Effector memory CD4-positive, alpha-beta T cell (primary cell): ENCODE measurements around the gene USP7.
A peak's percentile ranks its signal among the peaks of the same experiment; 100 is the strongest.

Experiments
- DNase-seq, 3 donors: peaks; one replicate each; pipeline ENCODE4 v3.0.0-alpha.2; 2020
- H3K27ac ChIP-seq: 2 replicates; pipeline ENCODE4 v1.7.0; 2013; ENCODE audit warnings: mild to moderate bottlenecking, low read length, moderate library complexity; ENCODE audit not compliant: insufficient read depth, poor library complexity, severe bottlenecking
- H3K27me3 ChIP-seq: replicated peaks from 2 replicates; pipeline ENCODE4 v1.7.0; 2013; ENCODE audit warnings: mild to moderate bottlenecking, low read length; ENCODE audit not compliant: insufficient read depth, control insufficient read depth, poor library complexity, severe bottlenecking
- H3K36me3 ChIP-seq: 2 replicates; pipeline ENCODE4 v1.7.0; 2013; ENCODE audit warnings: mild to moderate bottlenecking, low read length, moderate library complexity; ENCODE audit not compliant: control insufficient read depth, insufficient read depth
- H3K4me1 ChIP-seq: 2 replicates; pipeline ENCODE4 v1.7.0; 2013; ENCODE audit warnings: low read length, mild to moderate bottlenecking; ENCODE audit not compliant: control insufficient read depth, insufficient read depth, poor library complexity, severe bottlenecking
- H3K4me3 ChIP-seq: 2 replicates; pipeline ENCODE4 v1.7.0; 2013; ENCODE audit warnings: low read length, low read depth, mild to moderate bottlenecking; ENCODE audit not compliant: insufficient read depth, poor library complexity, severe bottlenecking
- H3K9me3 ChIP-seq: 2 replicates; pipeline ENCODE4 v1.7.0; 2013; ENCODE audit warnings: mild to moderate bottlenecking, low read length, moderate library complexity; ENCODE audit not compliant: control insufficient read depth

The USP7 gene

GRCh38 chr16:8931859-8932258 lies 31.8 kb downstream of the USP7 start:
- Histone ChIP-seq H3K4me3 (no peak overlapping the region), H3K4me1 (peaks cover 3% of the 10 kb centered on the region), H3K36me3 (peaks cover 19% of the 10 kb centered on the region), H3K27me3 (no peaks in the 10 kb centered on the region), H3K9me3 (no peaks in the 10 kb centered on the region), H3K27ac (no peak overlapping the region)
- peak in 2 of 3 donors; percentile 11 to 29 for DNase-seq

- peaks cover 2% of the 10 kb centered on the region for H3K4me1 ChIP-seq
- H3K27ac ChIP-seq: no peak overlapping the region
- no peak overlapping the region for H3K4me3 ChIP-seq
- no peak for DNase-seq
- no peaks in the 10 kb centered on the region for H3K27me3 ChIP-seq
- peaks cover 28% of the 10 kb centered on the region for H3K36me3 ChIP-seq
- no peaks in the 10 kb centered on the region for H3K9me3 ChIP-seq
Observed at GRCh38 chr16:8929086-8929748, 34.5 kb downstream of the USP7 start.

- Histone ChIP-seq H3K9me3 (no peaks in the 10 kb centered on the region), H3K27ac (no peak overlapping the region), H3K36me3 (peaks cover 29% of the 10 kb centered on the region), H3K4me3 (no peak overlapping the region), H3K27me3 (no peaks in the 10 kb centered on the region), H3K4me1 (peaks cover 4% of the 10 kb centered on the region)
- no peak for DNase-seq
Observed at GRCh38 chr16:8928467-8928957, 35.2 kb downstream of the USP7 start.

GRCh38 chr16:8926827-8927226 lies 36.9 kb downstream of the USP7 start:
- H3K9me3 ChIP-seq: no peaks in the 10 kb centered on the region
- peaks cover 43% of the 10 kb centered on the region for H3K36me3 ChIP-seq
- no peak overlapping the region for H3K27ac ChIP-seq
- no peak for DNase-seq
- peaks cover 4% of the 10 kb centered on the region for H3K4me1 ChIP-seq
- no peaks in the 10 kb centered on the region for H3K27me3 ChIP-seq
- no peak overlapping the region for H3K4me3 ChIP-seq

- DNase-seq: no peak
- H3K36me3 ChIP-seq: peaks cover 48% of the 10 kb centered on the region
- H3K27ac ChIP-seq: no peak overlapping the region
- H3K9me3 ChIP-seq: no peaks in the 10 kb centered on the region
- H3K4me1 ChIP-seq: peaks cover 4% of the 10 kb centered on the region
- no peaks in the 10 kb centered on the region for H3K27me3 ChIP-seq
- no peak overlapping the region for H3K4me3 ChIP-seq
Observed at GRCh38 chr16:8925455-8925854, 38.3 kb downstream of the USP7 start.

GRCh38 chr16:8924214-8924613 lies 39.5 kb downstream of the USP7 start:
- DNase-seq: no peak
- Histone ChIP-seq H3K9me3 (no peaks in the 10 kb centered on the region), H3K4me3 (no peak overlapping the region), H3K36me3 (peaks cover 51% of the 10 kb centered on the region), H3K27me3 (no peaks in the 10 kb centered on the region), H3K4me1 (peaks cover 16% of the 10 kb centered on the region), H3K27ac (no peak overlapping the region)

- no peak for DNase-seq
- no peaks in the 10 kb centered on the region for H3K9me3 ChIP-seq
- H3K27me3 ChIP-seq: no peaks in the 10 kb centered on the region
- H3K4me1 ChIP-seq: peaks cover 16% of the 10 kb centered on the region
- no peak overlapping the region for H3K27ac ChIP-seq
- no peak overlapping the region for H3K4me3 ChIP-seq
- peaks cover 53% of the 10 kb centered on the region for H3K36me3 ChIP-seq
Observed at GRCh38 chr16:8923199-8923598, 40.5 kb downstream of the USP7 start.

GRCh38 chr16:8921347-8921984 lies 42.2 kb downstream of the USP7 start:
- no peaks in the 10 kb centered on the region for H3K9me3 ChIP-seq
- no peak overlapping the region for H3K4me3 ChIP-seq
- peaks cover 16% of the 10 kb centered on the region for H3K4me1 ChIP-seq
- H3K27me3 ChIP-seq: no peaks in the 10 kb centered on the region
- no peak for DNase-seq
- no peak overlapping the region for H3K27ac ChIP-seq
- peaks cover 63% of the 10 kb centered on the region for H3K36me3 ChIP-seq

GRCh38 chr16:8920645-8921346 lies 42.9 kb downstream of the USP7 start:
- no peak overlapping the region for H3K4me3 ChIP-seq
- DNase-seq: no peak
- no peaks in the 10 kb centered on the region for H3K9me3 ChIP-seq
- no peaks in the 10 kb centered on the region for H3K27me3 ChIP-seq
- peaks cover 16% of the 10 kb centered on the region for H3K4me1 ChIP-seq
- H3K36me3 ChIP-seq: peaks cover 68% of the 10 kb centered on the region
- no peak overlapping the region for H3K27ac ChIP-seq

- H3K36me3 ChIP-seq: peaks cover 72% of the 10 kb centered on the region
- no peaks in the 10 kb centered on the region for H3K27me3 ChIP-seq
- no peak for DNase-seq
- H3K27ac ChIP-seq: no peak overlapping the region
- H3K9me3 ChIP-seq: no peaks in the 10 kb centered on the region
- peaks cover 16% of the 10 kb centered on the region for H3K4me1 ChIP-seq
- no peak overlapping the region for H3K4me3 ChIP-seq
Observed at GRCh38 chr16:8919934-8920462, 43.7 kb downstream of the USP7 start.
